Mesendoderm (in vitro differentiated cells): ENCODE results near the gene NYAP2.

Experiments
- DNase-seq: peaks from one replicate; pipeline ENCODE4 v3.0.0; 2013
- H2AK5ac ChIP-seq: 2 replicates; pipeline ENCODE4 v1.6.1; 2013; ENCODE audit warnings: low read length, inconsistent platforms
- H2BK120ac ChIP-seq: 2 replicates; pipeline ENCODE4 v1.6.1; 2013; ENCODE audit warnings: low read depth, mild to moderate bottlenecking, low read length, moderate library complexity, mixed read lengths
- H2BK15ac ChIP-seq: replicated peaks from 2 replicates; pipeline ENCODE4 v1.6.1; 2013; ENCODE audit warnings: low read depth, mild to moderate bottlenecking, moderate library complexity
- H2BK5ac ChIP-seq: 2 replicates; pipeline ENCODE4 v1.6.1; 2013; ENCODE audit warnings: low read length, inconsistent platforms
- H3K18ac ChIP-seq: 2 replicates; pipeline ENCODE4 v1.6.1; 2013; ENCODE audit warnings: mild to moderate bottlenecking, low read length, mixed read lengths
- H3K23ac ChIP-seq: one replicate; pipeline ENCODE4 v1.6.1; 2013; ENCODE audit warnings: low read length
- H3K27ac ChIP-seq: 2 replicates; pipeline ENCODE4 v1.5.1; 2013; ENCODE audit warnings: low read depth, mild to moderate bottlenecking, inconsistent platforms, low read length, moderate library complexity
- H3K27me3 ChIP-seq: 2 replicates; pipeline ENCODE4 v1.6.1; 2013; ENCODE audit warnings: low read length, control low read depth, mild to moderate bottlenecking, inconsistent platforms; ENCODE audit not compliant: insufficient read depth, poor library complexity
- H3K36me3 ChIP-seq: 2 replicates; pipeline ENCODE4 v1.6.1; 2013; ENCODE audit warnings: low read length, inconsistent platforms; ENCODE audit not compliant: control insufficient read depth, insufficient read depth
- H3K4ac ChIP-seq: one replicate; pipeline ENCODE4 v1.6.1; 2013; ENCODE audit warnings: low read depth, mild to moderate bottlenecking, low read length, moderate library complexity
- H3K4me1 ChIP-seq: 2 replicates; pipeline ENCODE4 v1.6.1; 2013; ENCODE audit warnings: low read depth, low read length, inconsistent platforms; ENCODE audit not compliant: control insufficient read depth
- H3K4me2 ChIP-seq: 2 replicates; pipeline ENCODE4 v1.6.1; 2013; ENCODE audit warnings: low read length
- H3K4me3 ChIP-seq: 2 replicates; pipeline ENCODE4 v1.5.1; 2013; ENCODE audit warnings: mild to moderate bottlenecking, low read length
- H3K56ac ChIP-seq: one replicate; pipeline ENCODE4 v1.6.1; 2013; ENCODE audit warnings: low read length
- H3K79me1 ChIP-seq: 2 replicates; pipeline ENCODE4 v1.6.1; 2013; ENCODE audit warnings: low read length, inconsistent platforms
- H3K79me2 ChIP-seq: 2 replicates; pipeline ENCODE4 v1.6.1; 2013; ENCODE audit warnings: mild to moderate bottlenecking, low read length; ENCODE audit not compliant: control insufficient read depth, insufficient read depth
- H3K9ac ChIP-seq: 2 replicates; pipeline ENCODE4 v1.6.1; 2013; ENCODE audit warnings: low read length, inconsistent platforms
- H4K5ac ChIP-seq: one replicate; pipeline ENCODE4 v1.6.1; 2013; ENCODE audit warnings: low read length
- H4K8ac ChIP-seq: one replicate; pipeline ENCODE4 v1.6.1; 2013; ENCODE audit warnings: low read depth, mild to moderate bottlenecking, control low read depth, low read length, moderate library complexity
- WGBS: extraction: QIAGEN DNeasy Blood & Tissue Kit; methylation state at CpG from one replicate; pipeline ENCODE4 v1.1.7; 2013; ENCODE audit warnings: low lambda C conversion rate, missing lambda C conversion rate; ENCODE audit not compliant: insufficient coverage; ENCODE audit errors: extremely low coverage; 5-methylcytosine and 5-hydroxymethylcytosine counted together

The NYAP2 gene

GRCh38 chr2:225378984-225379383, 20.5 kb upstream of the NYAP2 start:
- Histone ChIP-seq H3K56ac (no peak overlapping the region), H3K36me3 (no peaks in the 10 kb centered on the region), H2BK15ac (no peak overlapping the region), H3K27me3 (no peaks in the 10 kb centered on the region), H3K27ac (no peak overlapping the region), H3K4ac (no peak overlapping the region), H2BK120ac (no peak overlapping the region), H2BK5ac (no peak overlapping the region), H3K4me1 (no peaks in the 10 kb centered on the region), H4K8ac (no peak overlapping the region), H4K5ac (no peak overlapping the region), H3K79me2 (no peaks in the 10 kb centered on the region), H3K79me1 (no peaks in the 10 kb centered on the region), H3K23ac (no peak overlapping the region), H2AK5ac (no peak overlapping the region), H3K4me3 (no peak overlapping the region), H3K18ac (no peak overlapping the region), H3K9ac (no peak overlapping the region), H3K4me2 (no peak overlapping the region)
- DNase-seq, result peak; percentile 22
- WGBS, result no CpG with 5 or more reads among the region's 3 CpGs

- no CpG with 5 or more reads among the region's 6 CpGs for WGBS
- no peak overlapping the region for H3K23ac ChIP-seq
- H3K56ac ChIP-seq, result no peak overlapping the region
- no peaks in the 10 kb centered on the region for H3K36me3 ChIP-seq
- H3K79me2 ChIP-seq, result no peaks in the 10 kb centered on the region
- no peak overlapping the region for H3K27ac ChIP-seq
- no peaks in the 10 kb centered on the region for H3K27me3 ChIP-seq
- no peak overlapping the region for H2BK120ac ChIP-seq
- H3K79me1 ChIP-seq, result no peaks in the 10 kb centered on the region
- no peak overlapping the region for H4K5ac ChIP-seq
- H3K4ac ChIP-seq, result no peak overlapping the region
- DNase-seq, result no peak
- no peak overlapping the region for H4K8ac ChIP-seq
- no peak overlapping the region for H3K9ac ChIP-seq
- H3K4me1 ChIP-seq, result no peaks in the 10 kb centered on the region
- no peak overlapping the region for H3K18ac ChIP-seq
- H2AK5ac ChIP-seq, result no peak overlapping the region
- H3K4me2 ChIP-seq, result no peak overlapping the region
- no peak overlapping the region for H3K4me3 ChIP-seq
- no peak overlapping the region for H2BK15ac ChIP-seq
- no peak overlapping the region for H2BK5ac ChIP-seq
These were observed 19.7 kb upstream of the NYAP2 start for GRCh38 chr2:225379856-225380255.

- no peak overlapping the region for H2BK5ac ChIP-seq
- no peak overlapping the region for H4K5ac ChIP-seq
- no peaks in the 10 kb centered on the region for H3K27me3 ChIP-seq
- H3K4ac ChIP-seq, result no peak overlapping the region
- no peak overlapping the region for H3K9ac ChIP-seq
- WGBS, result no CpG with 5 or more reads among the region's 4 CpGs
- H3K4me2 ChIP-seq, result no peak overlapping the region
- H3K4me3 ChIP-seq, result no peak overlapping the region
- H3K36me3 ChIP-seq, result no peaks in the 10 kb centered on the region
- H3K79me1 ChIP-seq, result no peaks in the 10 kb centered on the region
- H2BK15ac ChIP-seq, result no peak overlapping the region
- no peak for DNase-seq
- H3K23ac ChIP-seq, result no peak overlapping the region
- no peak overlapping the region for H2AK5ac ChIP-seq
- no peaks in the 10 kb centered on the region for H3K4me1 ChIP-seq
- H3K18ac ChIP-seq, result no peak overlapping the region
- H2BK120ac ChIP-seq, result no peak overlapping the region
- no peak overlapping the region for H4K8ac ChIP-seq
- H3K27ac ChIP-seq, result no peak overlapping the region
- H3K56ac ChIP-seq, result no peak overlapping the region
- no peaks in the 10 kb centered on the region for H3K79me2 ChIP-seq
These were observed 17.9 kb upstream of the NYAP2 start for GRCh38 chr2:225381609-225382008.

GRCh38 chr2:225398372-225398771, 1.1 kb upstream of the NYAP2 start:
- H3K27me3 ChIP-seq, result no peaks in the 10 kb centered on the region
- H3K23ac ChIP-seq, result no peak overlapping the region
- no peak overlapping the region for H2BK120ac ChIP-seq
- no peak overlapping the region for H4K5ac ChIP-seq
- no peak overlapping the region for H3K4me3 ChIP-seq
- no peak overlapping the region for H3K9ac ChIP-seq
- H3K36me3 ChIP-seq, result no peaks in the 10 kb centered on the region
- no peaks in the 10 kb centered on the region for H3K79me1 ChIP-seq
- H3K4ac ChIP-seq, result no peak overlapping the region
- no peak overlapping the region for H3K56ac ChIP-seq
- H2AK5ac ChIP-seq, result no peak overlapping the region
- no peaks in the 10 kb centered on the region for H3K4me1 ChIP-seq
- H3K79me2 ChIP-seq, result no peaks in the 10 kb centered on the region
- no peak overlapping the region for H2BK5ac ChIP-seq
- H2BK15ac ChIP-seq, result no peak overlapping the region
- no peak for DNase-seq
- H3K27ac ChIP-seq, result no peak overlapping the region
- no CpG with 5 or more reads among the region's 2 CpGs for WGBS
- no peak overlapping the region for H4K8ac ChIP-seq
- no peak overlapping the region for H3K18ac ChIP-seq
- H3K4me2 ChIP-seq, result no peak overlapping the region

- Histone ChIP-seq H3K9ac (no peak overlapping the region), H3K79me2 (no peaks in the 10 kb centered on the region), H3K4ac (no peak overlapping the region), H2BK5ac (no peak overlapping the region), H4K8ac (no peak overlapping the region), H2BK15ac (no peak overlapping the region), H3K36me3 (no peaks in the 10 kb centered on the region), H4K5ac (no peak overlapping the region), H3K4me1 (no peaks in the 10 kb centered on the region), H3K23ac (no peak overlapping the region), H3K4me2 (no peak overlapping the region), H3K27ac (no peak overlapping the region), H2BK120ac (no peak overlapping the region), H3K56ac (no peak overlapping the region), H3K27me3 (no peaks in the 10 kb centered on the region), H3K18ac (no peak overlapping the region), H3K79me1 (no peaks in the 10 kb centered on the region), H2AK5ac (no peak overlapping the region), H3K4me3 (no peak overlapping the region)
- peak; percentile 80 for DNase-seq
- no CpG with 5 or more reads among the region's 8 CpGs for WGBS
These were observed 576 bp downstream of the NYAP2 start for GRCh38 chr2:225400060-225400511.

- Histone ChIP-seq H4K8ac (no peak overlapping the region), H3K27me3 (no peaks in the 10 kb centered on the region), H3K27ac (no peak overlapping the region), H4K5ac (no peak overlapping the region), H3K4me2 (no peak overlapping the region), H2AK5ac (no peak overlapping the region), H3K18ac (no peak overlapping the region), H3K56ac (no peak overlapping the region), H2BK120ac (no peak overlapping the region), H3K79me1 (no peaks in the 10 kb centered on the region), H3K36me3 (no peaks in the 10 kb centered on the region), H3K4me3 (no peak overlapping the region), H2BK15ac (no peak overlapping the region), H3K23ac (no peak overlapping the region), H2BK5ac (no peak overlapping the region), H3K9ac (no peak overlapping the region), H3K4me1 (no peaks in the 10 kb centered on the region), H3K79me2 (no peaks in the 10 kb centered on the region), H3K4ac (no peak overlapping the region)
- no CpG with 5 or more reads among the region's 9 CpGs for whole genome bisulfite sequencing
- no peak for DNase-seq
These were observed 1.3 kb downstream of the NYAP2 start for GRCh38 chr2:225400546-225401400.
